ENCODE data around the gene LACC1.

The LACC1 gene

DNA sequence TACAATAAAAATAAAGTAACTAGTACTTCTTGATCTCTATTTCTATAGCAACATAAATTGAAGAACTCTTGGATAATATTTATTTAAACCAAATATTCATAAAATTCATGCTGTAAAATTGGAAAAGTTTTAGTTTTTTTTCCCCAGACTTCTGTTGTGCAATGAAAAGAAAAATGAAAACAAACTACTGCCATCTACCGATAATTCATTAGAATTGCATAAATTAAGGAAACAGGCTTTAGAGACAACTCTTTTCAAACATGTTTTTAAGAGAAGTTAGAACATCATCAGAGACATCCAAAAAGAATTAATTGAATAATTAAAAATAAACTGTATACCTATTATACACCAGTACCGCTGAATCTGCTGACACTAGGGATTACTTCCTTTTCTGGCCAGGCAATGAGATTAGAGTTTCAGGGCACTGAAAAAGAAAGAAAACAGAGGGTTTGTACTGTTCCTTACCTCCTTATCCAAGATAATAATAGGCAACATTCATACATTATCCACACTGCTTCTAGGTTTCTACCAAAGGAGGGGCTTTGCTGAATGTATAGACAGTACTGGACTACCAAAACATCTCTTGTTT, 5.1 kb upstream of the LACC1 start:
- no peaks in the 10 kb centered on the region for H3K4me1 ChIP-seq (ENCODE audit: control insufficient read depth, insufficient read depth, low read length)
- no peaks in the 10 kb centered on the region for H3K36me3 ChIP-seq (ENCODE audit: control insufficient read depth, insufficient read depth, low read length)
- H3K27me3 ChIP-seq (ENCODE audit: control insufficient read depth, insufficient read depth, low read length) = no peaks in the 10 kb centered on the region
- no peak overlapping the region for H3K27ac ChIP-seq (ENCODE audit: low read depth, low read length)
- no peak overlapping the region for H3K9ac ChIP-seq (ENCODE audit: low read length)
- H3K4me3 ChIP-seq (ENCODE audit: low read length) = no peak overlapping the region

DNA sequence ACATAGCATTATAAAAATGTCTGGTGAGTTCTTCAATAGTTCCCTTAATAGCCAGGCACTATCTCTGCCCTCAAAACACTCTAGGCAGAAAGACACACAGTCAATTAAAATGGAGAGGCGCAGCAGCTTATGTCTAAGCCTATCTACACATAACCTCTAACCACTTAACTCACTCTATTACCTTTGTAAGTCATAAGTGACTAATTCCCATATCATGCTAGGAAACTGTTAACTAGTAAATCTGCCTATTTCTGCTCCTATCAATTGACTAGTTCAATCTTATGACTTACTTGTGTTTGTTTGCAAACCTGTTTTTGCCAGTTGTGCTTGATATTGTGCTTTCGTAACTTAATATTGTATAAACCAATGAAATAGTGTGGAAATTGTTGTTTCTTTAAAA, 3.3 kb upstream of the LACC1 start:
- Histone ChIP-seq H3K27me3 (ENCODE audit: control insufficient read depth, insufficient read depth, low read length) (no peaks in the 10 kb centered on the region), H3K4me1 (ENCODE audit: control insufficient read depth, insufficient read depth, low read length) (no peaks in the 10 kb centered on the region), H3K27ac (ENCODE audit: low read depth, low read length) (no peak overlapping the region), H3K36me3 (ENCODE audit: control insufficient read depth, insufficient read depth, low read length) (no peaks in the 10 kb centered on the region), H3K9ac (ENCODE audit: low read length) (no peak overlapping the region), H3K4me3 (ENCODE audit: low read length) (no peak overlapping the region)

- Histone ChIP-seq H3K27ac (ENCODE audit: low read depth, low read length) (no peak overlapping the region), H3K27me3 (ENCODE audit: control insufficient read depth, insufficient read depth, low read length) (no peaks in the 10 kb centered on the region), H3K36me3 (ENCODE audit: control insufficient read depth, insufficient read depth, low read length) (no peaks in the 10 kb centered on the region), H3K9ac (ENCODE audit: low read length) (no peak overlapping the region), H3K4me3 (ENCODE audit: low read length) (no peak overlapping the region), H3K4me1 (ENCODE audit: control insufficient read depth, insufficient read depth, low read length) (no peaks in the 10 kb centered on the region)
These were observed 2.4 kb upstream of the LACC1 start for GRCh38 chr13:43877326-43877725.

- no peak overlapping the region for H3K9ac ChIP-seq (ENCODE audit: low read length)
- H3K4me3 ChIP-seq (ENCODE audit: low read length) = no peak overlapping the region
- H3K27me3 ChIP-seq (ENCODE audit: control insufficient read depth, insufficient read depth, low read length) = no peaks in the 10 kb centered on the region
- no peaks in the 10 kb centered on the region for H3K36me3 ChIP-seq (ENCODE audit: control insufficient read depth, insufficient read depth, low read length)
- no peak overlapping the region for H3K27ac ChIP-seq (ENCODE audit: low read depth, low read length)
- no peaks in the 10 kb centered on the region for H3K4me1 ChIP-seq (ENCODE audit: control insufficient read depth, insufficient read depth, low read length)
These were observed 1.9 kb upstream of the LACC1 start for GRCh38 chr13:43877766-43878165.

- Histone ChIP-seq H3K27me3 (ENCODE audit: control insufficient read depth, insufficient read depth, low read length) (no peaks in the 10 kb centered on the region), H3K4me3 (ENCODE audit: low read length) (peak within 1 kb of the TSS; percentile 90), H3K9ac (ENCODE audit: low read length) (peak within 1 kb of the TSS; percentile 90), H3K36me3 (ENCODE audit: control insufficient read depth, insufficient read depth, low read length) (peaks cover 2% of the 10 kb centered on the region), H3K27ac (ENCODE audit: low read depth, low read length) (peak within 1 kb of the TSS; percentile 95), H3K4me1 (ENCODE audit: control insufficient read depth, insufficient read depth, low read length) (no peaks in the 10 kb centered on the region)
These were observed 581 bp upstream of the LACC1 start, which contains the start of gene CCDC122 for GRCh38 chr13:43878892-43879754. Gene CCDC122, minus strand, starts transcription at chr13:43879740. Its CDS starts 10,364 bp downstream, at chr13:43869376.

- no peaks in the 10 kb centered on the region for H3K27me3 ChIP-seq (ENCODE audit: control insufficient read depth, insufficient read depth, low read length)
- no peaks in the 10 kb centered on the region for H3K4me1 ChIP-seq (ENCODE audit: control insufficient read depth, insufficient read depth, low read length)
- peak overlapping the region; percentile 90 for H3K4me3 ChIP-seq (ENCODE audit: low read length)
- no peak overlapping the region for H3K27ac ChIP-seq (ENCODE audit: low read depth, low read length)
- H3K9ac ChIP-seq (ENCODE audit: low read length) = peak overlapping the region; percentile 90
- peaks cover 2% of the 10 kb centered on the region for H3K36me3 ChIP-seq (ENCODE audit: control insufficient read depth, insufficient read depth, low read length)
These were observed 631 bp downstream of the LACC1 start for GRCh38 chr13:43880214-43880855.

- Histone ChIP-seq H3K36me3 (ENCODE audit: control insufficient read depth, insufficient read depth, low read length) (peaks cover 2% of the 10 kb centered on the region), H3K27ac (ENCODE audit: low read depth, low read length) (no peak overlapping the region), H3K9ac (ENCODE audit: low read length) (no peak overlapping the region), H3K4me3 (ENCODE audit: low read length) (no peak overlapping the region), H3K4me1 (ENCODE audit: control insufficient read depth, insufficient read depth, low read length) (no peaks in the 10 kb centered on the region), H3K27me3 (ENCODE audit: control insufficient read depth, insufficient read depth, low read length) (no peaks in the 10 kb centered on the region)
These were observed 1.2 kb downstream of the LACC1 start for GRCh38 chr13:43880926-43881325.

DNA sequence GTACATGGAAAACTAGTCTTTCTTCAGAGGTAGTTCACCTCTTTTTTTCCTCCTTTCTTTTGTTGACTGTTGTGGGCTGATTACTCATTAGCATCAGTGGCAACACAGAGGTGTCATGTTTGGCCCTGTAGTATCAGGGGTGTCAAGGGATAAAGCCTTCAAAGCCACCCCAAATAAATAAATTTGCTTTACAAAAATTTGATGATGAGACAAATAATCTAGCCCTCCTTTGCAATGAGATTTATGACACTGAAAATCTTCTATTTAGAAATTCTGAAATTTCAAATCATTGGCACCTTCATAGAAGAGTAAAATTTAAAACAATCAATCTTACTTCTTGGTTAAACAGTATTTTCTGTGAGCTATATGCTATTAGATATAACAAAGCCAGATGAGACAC, 1.9 kb downstream of the LACC1 start:
- H3K36me3 ChIP-seq (ENCODE audit: control insufficient read depth, insufficient read depth, low read length) = peaks cover 2% of the 10 kb centered on the region
- H3K27ac ChIP-seq (ENCODE audit: low read depth, low read length) = no peak overlapping the region
- H3K4me3 ChIP-seq (ENCODE audit: low read length) = no peak overlapping the region
- no peaks in the 10 kb centered on the region for H3K4me1 ChIP-seq (ENCODE audit: control insufficient read depth, insufficient read depth, low read length)
- H3K9ac ChIP-seq (ENCODE audit: low read length) = no peak overlapping the region
- H3K27me3 ChIP-seq (ENCODE audit: control insufficient read depth, insufficient read depth, low read length) = no peaks in the 10 kb centered on the region

GRCh38 chr13:43883631-43884030, 3.9 kb downstream of the LACC1 start:
- Histone ChIP-seq H3K4me3 (ENCODE audit: low read length) (no peak overlapping the region), H3K27me3 (ENCODE audit: control insufficient read depth, insufficient read depth, low read length) (no peaks in the 10 kb centered on the region), H3K9ac (ENCODE audit: low read length) (no peak overlapping the region), H3K36me3 (ENCODE audit: control insufficient read depth, insufficient read depth, low read length) (peaks cover 2% of the 10 kb centered on the region), H3K27ac (ENCODE audit: low read depth, low read length) (no peak overlapping the region), H3K4me1 (ENCODE audit: control insufficient read depth, insufficient read depth, low read length) (no peaks in the 10 kb centered on the region)

DNA sequence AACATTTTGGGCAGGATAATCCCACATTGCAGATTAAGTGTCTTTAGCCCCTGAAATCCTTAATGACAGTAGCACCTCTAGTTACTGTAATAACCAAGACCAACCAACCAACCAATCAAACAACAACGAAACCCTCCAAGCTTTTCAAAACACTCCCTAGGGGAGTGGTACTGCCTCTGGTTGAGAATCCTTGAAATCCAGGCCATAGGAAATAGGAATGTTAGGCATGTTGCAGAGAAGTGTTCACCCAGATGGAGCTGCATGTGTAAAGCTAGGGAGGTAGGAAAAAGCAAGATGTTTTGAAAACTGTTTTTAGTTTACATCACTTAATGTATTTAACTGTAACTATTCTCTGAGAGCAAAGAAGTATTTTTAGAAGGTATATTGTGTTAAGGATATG, 4.5 kb downstream of the LACC1 start:
- H3K27me3 ChIP-seq (ENCODE audit: control insufficient read depth, insufficient read depth, low read length) = no peaks in the 10 kb centered on the region
- peaks cover 2% of the 10 kb centered on the region for H3K36me3 ChIP-seq (ENCODE audit: control insufficient read depth, insufficient read depth, low read length)
- H3K4me1 ChIP-seq (ENCODE audit: control insufficient read depth, insufficient read depth, low read length) = no peaks in the 10 kb centered on the region
- no peak overlapping the region for H3K9ac ChIP-seq (ENCODE audit: low read length)
- no peak overlapping the region for H3K4me3 ChIP-seq (ENCODE audit: low read length)
- H3K27ac ChIP-seq (ENCODE audit: low read depth, low read length) = no peak overlapping the region

DNA sequence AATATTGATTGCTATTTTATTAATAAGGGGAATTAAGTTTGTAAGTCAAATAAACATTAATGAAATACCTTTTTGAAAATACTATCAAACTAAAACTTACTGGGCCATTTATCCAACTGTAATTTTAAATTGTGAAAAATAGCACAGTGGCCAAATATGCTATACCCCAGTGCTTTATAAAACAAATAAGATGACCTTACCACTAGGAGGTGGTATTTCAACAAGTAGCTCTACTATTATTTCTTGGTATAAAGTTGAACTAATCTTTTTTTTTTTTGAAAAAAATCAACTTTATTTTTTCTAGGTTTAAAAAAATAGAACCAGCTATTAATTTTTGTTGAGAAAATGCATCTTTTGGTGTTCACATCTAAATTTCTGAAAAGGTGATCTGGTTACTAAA, 14.7 kb downstream of the LACC1 start:
- H3K36me3 ChIP-seq (ENCODE audit: control insufficient read depth, insufficient read depth, low read length) = no peaks in the 10 kb centered on the region
- H3K4me1 ChIP-seq (ENCODE audit: control insufficient read depth, insufficient read depth, low read length) = no peaks in the 10 kb centered on the region
- H3K4me3 ChIP-seq (ENCODE audit: low read length) = no peak overlapping the region
- H3K9ac ChIP-seq (ENCODE audit: low read length) = no peak overlapping the region
- H3K27ac ChIP-seq (ENCODE audit: low read depth, low read length) = no peak overlapping the region
- H3K27me3 ChIP-seq (ENCODE audit: control insufficient read depth, insufficient read depth, low read length) = no peaks in the 10 kb centered on the region

- Histone ChIP-seq H3K27me3 (ENCODE audit: control insufficient read depth, insufficient read depth, low read length) (no peaks in the 10 kb centered on the region), H3K4me3 (ENCODE audit: low read length) (no peak overlapping the region), H3K9ac (ENCODE audit: low read length) (no peak overlapping the region), H3K36me3 (ENCODE audit: control insufficient read depth, insufficient read depth, low read length) (no peaks in the 10 kb centered on the region), H3K27ac (ENCODE audit: low read depth, low read length) (no peak overlapping the region), H3K4me1 (ENCODE audit: control insufficient read depth, insufficient read depth, low read length) (no peaks in the 10 kb centered on the region)
These were observed 16.2 kb downstream of the LACC1 start for GRCh38 chr13:43895940-43896339.
